ENCODE data around the gene CDK5RAP2.

The CDK5RAP2 gene

GRCh38 chr9:120436983-120437475 lies 142.9 kb downstream of the CDK5RAP2 start:
- DNase-seq (ENCODE audit: low spot score), result no peak

DNA sequence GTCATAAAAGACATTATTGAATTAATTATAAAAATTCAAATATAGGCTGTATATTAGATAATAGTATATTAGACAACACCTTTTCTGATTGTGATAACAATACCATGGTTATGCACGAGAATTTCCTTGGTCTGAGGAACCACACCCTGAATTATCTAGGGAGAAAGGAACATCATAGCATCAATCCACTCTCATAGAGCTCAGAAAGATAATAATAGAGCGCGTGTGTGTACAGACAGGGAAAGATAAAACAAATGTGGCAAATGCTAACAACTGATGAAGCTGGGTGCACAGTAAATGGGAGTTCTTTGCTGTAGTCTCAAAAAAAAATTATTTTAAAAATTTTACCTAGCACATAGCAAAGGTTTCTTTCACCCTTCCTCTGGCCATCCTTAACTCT lies 143.5 kb downstream of the CDK5RAP2 start:
- no peak for DNase-seq (ENCODE audit: low spot score)

GRCh38 chr9:120435091-120435490 lies 144.9 kb downstream of the CDK5RAP2 start:
- DNase-seq (ENCODE audit: low spot score), result no peak

DNA sequence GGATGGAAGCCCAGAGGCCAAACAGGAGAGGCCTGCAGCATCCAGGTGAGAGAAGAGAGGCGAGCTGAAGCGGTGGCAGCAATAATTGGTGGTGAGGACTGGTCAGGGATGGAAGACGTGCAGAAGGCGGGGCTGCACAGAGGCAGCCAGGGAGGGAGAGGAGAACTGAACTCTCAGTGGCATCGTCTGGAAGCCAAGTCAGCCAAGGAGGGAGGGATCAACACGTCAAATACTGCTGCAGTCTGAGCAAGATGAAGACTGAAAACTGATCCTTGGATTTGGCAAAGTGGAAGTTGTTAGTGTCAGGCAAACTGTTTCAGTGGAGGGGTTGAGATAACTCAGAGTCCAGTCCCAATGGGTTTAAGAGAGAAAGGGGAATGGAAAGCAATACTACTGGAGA lies 145.4 kb downstream of the CDK5RAP2 start:
- peak; percentile 13 for DNase-seq (ENCODE audit: low spot score)

DNA sequence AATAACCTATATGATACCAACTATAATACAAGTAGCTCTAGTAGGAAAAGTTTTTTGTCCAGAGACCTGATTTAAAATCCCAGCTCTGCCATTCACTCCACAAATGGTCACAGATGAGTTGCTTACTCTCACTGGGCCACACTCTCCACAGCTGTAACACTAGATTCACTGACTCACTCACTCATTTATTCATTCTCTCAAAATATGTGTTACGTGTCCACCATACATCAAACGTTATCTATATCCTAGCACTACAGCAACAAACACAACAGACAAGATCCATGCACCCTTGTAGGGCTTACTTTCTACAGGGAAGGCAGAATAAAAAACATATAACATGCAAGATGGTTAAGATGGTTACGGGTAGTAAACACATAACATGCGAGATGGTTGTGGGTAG lies 146.3 kb downstream of the CDK5RAP2 start:
- DNase-seq (ENCODE audit: low spot score), result no peak

DNA sequence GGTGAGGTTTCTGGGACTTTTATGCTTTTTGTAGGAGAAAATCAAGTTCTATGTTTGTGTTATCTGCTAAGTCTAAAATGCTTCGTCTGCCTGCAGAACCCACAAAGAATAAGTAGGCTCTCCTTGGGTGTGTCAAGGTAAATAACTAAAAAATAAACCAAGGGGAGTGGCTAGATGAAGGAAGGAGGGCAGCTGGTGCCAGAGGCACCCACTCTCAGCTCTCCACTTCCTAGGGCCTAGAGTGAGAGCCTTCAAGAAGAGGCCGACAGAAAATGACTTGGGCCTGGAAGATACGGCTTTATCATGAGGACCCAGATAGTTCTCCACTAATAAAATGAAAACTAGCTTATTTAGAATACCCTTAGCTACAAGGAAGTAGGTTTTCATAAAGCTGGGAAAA lies 147.4 kb downstream of the CDK5RAP2 start:
- DNase-seq (ENCODE audit: low spot score), result no peak

DNA sequence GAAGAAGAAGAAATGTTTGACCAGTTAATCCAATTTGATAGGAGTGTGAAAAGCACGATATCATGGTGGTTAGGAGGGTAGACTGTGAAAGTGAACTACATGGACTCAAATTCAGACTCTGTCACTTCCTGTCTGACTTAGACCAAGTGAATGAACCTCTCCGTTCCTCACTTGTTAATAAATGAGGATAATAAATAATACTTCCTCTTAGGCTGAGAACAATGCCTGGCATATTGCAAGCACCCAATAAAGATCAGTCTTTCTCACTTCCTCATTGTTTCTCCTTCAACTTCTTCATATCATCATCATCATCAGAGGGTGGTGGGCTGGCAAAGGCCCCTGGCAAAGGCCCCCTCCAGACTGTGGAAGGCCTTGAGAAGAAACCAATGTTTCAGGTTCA lies 148.7 kb downstream of the CDK5RAP2 start:
- no peak for DNase-seq (ENCODE audit: low spot score)

GRCh38 chr9:120424248-120424647 lies 155.7 kb downstream of the CDK5RAP2 start:
- no peak for DNase-seq (ENCODE audit: low spot score)

DNA sequence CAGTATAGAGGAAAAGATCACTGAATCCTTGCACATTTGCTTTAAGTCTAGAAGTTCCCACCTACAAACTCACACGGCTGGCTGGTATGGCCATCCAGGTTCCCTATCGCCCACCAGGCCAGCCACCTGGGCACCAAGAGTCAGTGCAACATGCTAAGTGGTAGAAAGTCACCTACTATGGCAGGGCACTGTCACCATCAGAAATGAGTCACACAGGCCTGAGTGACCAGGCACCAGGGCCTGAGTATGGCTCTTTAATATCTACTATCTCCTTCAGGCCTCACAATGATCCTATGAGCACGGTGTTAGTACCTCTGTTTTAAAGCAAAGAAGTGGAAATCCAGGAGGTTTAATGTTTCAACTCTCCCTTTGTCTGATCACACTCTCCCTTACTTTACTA lies 156.2 kb downstream of the CDK5RAP2 start:
- DNase-seq (ENCODE audit: low spot score), result no peak

DNA sequence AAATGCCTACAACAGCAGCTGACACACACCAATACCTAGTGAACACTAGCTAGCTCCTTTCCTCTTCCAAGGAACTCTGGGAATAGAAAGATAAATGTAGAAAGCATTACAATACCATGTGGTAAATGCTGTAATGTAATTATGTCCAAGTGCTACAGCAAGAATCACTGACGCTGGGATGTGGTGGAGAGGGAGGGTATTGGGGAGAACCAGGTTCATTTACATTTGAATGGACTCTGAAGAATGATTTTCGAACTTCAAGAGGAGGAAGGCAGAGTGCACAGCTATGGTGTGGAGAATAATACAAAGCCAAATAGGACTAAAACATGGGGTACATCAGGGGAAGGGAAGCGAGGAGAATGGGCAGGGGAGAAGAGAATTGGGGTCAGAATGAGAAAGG lies 158.0 kb downstream of the CDK5RAP2 start:
- no peak for DNase-seq (ENCODE audit: low spot score)

DNA sequence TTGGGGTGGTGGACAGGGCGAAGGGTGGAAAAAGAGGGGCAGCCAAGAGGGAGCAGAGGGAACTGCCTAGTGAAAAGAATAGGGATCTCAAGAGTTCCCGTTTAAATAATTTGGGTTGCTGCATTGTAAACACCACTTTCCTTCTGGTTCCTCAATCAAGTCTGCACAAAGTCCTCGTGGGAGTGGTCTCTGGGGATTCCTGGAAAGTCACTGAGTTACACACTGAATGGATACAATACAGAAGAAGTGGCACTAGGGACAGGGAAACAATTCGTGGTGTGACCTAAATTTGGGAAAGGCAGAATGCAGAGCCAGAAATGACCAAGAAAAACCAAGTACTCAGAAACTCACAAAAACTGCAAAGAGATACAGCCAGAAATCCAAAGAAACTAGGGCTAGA lies 161.7 kb downstream of the CDK5RAP2 start:
- DNase-seq (ENCODE audit: low spot score), result no peak

DNA sequence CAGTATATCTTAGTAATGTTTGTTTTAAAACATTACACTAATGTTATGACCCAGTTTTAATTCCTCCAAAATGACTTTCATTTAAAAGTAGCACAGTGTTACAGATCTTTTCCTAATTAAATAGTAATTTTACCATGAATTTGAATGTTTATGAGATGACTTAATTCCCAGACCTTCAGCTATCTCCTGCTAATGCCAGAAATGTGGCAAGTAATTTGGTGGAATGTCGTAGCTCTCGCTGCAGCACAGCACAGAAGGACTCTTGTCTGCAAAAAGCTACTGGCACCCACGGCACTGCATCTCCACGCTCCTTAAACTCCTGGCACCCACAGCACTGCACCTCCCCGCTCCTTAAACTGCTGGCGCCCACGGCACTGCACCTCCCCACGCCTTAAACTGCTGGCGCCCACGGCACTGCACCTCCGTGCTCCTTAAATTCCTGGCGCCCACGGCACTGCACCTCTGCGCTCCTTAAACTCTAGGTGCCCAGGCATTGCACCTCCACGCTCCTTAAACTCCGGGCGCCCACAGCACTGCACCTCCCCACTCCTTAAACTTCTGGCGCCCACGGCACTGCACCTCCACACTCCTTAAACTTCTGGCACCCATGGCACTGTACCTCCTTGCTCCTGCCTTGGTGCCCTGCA lies 163.1 kb downstream of the CDK5RAP2 start:
- peak; percentile 45 for DNase-seq (ENCODE audit: low spot score)

DNA sequence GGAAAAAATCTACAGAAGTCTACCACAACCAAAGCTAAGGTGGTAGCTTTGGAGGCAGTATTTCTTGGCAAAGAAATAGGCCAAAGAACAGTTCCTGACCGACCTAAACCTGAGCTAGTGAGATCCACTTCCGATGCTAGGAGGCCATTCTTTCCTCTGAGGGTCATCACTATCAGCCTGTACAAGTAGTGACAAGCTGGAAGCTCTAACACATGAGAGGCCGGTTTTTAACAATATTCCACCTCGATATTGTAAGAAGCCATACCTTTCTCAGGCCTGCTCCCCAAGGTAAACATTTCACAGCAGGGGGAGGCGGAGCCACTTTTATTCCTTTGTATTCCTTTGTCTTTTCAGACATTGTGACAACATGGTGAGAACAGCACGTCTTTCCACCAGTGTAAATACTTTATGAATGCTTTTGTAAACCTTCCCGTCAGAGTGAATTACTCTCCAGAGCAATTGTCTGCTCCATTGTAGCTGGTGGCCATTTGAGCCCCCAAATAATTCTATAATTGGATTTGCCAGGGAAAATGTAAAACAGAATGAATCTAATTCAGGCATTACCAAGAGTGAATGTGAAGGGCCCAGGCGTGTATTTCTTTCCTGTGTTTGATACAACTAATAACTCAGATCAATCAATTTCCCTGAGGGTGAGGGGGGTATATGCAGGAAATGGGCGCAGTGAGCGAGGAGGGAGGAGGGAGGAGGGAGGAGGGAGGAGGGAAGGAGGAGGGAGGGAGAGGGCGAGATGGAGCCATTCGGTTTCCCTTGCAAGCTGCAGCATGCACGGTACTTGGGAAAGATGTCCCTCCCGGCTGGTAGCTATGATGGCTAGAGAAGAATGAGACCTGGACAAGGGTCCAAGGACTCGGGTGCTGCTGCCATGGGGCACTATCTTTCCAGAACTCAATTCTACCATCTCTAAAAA lies 166.6 kb downstream of the CDK5RAP2 start:
- no peak for DNase-seq (ENCODE audit: low spot score)

DNA sequence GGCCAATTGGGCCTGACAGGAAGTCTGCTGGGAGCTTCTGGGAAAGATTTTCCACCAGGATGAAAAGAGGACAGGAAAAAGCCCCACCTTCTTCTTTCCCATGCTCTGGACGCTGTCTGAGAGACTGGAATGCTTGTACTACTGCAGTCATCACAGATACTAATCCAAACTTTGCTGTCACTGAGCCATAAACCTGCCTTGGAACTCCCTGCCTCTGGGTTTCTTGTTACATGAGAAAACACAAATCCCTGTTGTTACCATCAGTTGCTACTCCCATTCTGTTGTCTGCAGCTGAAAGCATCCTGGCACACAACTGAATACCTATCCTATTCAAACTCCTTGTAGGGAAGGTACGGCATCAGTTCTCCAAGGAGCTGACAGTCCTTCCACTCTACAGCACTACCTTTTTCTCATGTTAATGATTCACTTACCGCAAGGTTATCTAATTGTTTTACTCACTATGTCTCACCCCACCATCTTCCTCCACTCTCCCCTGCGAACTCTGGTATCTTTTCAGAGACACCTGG lies 167.5 kb downstream of the CDK5RAP2 start:
- peak; percentile 56 for DNase-seq (ENCODE audit: low spot score)

- DNase-seq (ENCODE audit: low spot score), result no peak
Measured at GRCh38 chr9:120411862-120412424, 168.0 kb downstream of the CDK5RAP2 start.

GRCh38 chr9:120410925-120411501 lies 169.0 kb downstream of the CDK5RAP2 start:
- DNase-seq (ENCODE audit: low spot score), result peak; percentile 58

DNA sequence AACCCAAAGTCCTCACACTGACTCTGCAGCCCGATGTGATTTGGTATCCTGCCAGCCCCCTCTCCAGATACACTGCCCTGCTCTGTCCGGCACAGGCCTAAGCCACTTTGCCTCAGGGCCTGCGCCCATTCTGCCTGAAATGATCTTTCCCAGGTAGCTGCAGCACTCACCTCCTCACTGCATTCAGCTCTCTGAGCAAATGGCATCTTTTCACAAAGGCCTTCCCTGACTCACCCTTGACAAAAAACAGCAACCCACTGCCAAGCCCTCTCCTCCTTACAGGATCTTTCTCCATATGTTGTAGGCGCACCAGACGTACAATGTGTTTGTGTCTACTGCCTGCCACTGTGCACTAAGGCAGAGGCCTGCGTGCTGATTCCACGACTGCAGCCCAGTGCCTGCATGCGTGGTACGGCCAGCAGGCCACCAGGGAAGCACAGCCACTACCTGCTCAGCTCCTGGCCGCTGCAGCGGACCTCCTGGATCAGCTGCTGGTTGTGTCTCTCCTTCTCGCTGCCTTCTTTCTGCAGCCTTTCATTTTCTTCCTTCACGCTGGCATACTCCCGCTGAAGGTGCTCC lies 171.2 kb downstream of the CDK5RAP2 start:
- DNase-seq (ENCODE audit: low spot score), result no peak

DNA sequence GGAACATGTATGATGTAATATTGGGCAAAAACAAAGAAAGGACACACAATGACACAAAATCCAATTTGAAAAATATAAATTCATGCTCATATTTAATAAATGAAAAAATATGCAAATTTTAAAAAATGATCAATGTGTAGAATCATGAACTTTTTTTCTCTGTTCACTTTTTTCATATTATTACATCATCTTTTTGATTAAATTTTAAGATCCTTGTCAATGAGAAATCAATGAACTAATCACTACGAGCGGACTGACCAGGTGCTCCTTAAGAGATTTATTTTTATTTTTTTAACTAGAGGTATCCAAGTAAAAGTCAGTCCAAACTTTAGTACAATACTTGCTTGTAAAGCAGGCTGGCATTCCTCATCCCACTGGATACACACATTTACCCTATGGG lies 174.1 kb downstream of the CDK5RAP2 start:
- no peak for DNase-seq (ENCODE audit: low spot score)

GRCh38 chr9:120405134-120405533 lies 174.8 kb downstream of the CDK5RAP2 start:
- no peak for DNase-seq (ENCODE audit: low spot score)

- DNase-seq (ENCODE audit: low spot score), result no peak
Measured at GRCh38 chr9:120403543-120403856, 176.5 kb downstream of the CDK5RAP2 start.

- peak; percentile 93 for DNase-seq (ENCODE audit: low spot score)
Measured at GRCh38 chr9:120402741-120403542, 177.0 kb downstream of the CDK5RAP2 start.
